ENCODE results near the gene MYH3.

MYH3 gene

DNA sequence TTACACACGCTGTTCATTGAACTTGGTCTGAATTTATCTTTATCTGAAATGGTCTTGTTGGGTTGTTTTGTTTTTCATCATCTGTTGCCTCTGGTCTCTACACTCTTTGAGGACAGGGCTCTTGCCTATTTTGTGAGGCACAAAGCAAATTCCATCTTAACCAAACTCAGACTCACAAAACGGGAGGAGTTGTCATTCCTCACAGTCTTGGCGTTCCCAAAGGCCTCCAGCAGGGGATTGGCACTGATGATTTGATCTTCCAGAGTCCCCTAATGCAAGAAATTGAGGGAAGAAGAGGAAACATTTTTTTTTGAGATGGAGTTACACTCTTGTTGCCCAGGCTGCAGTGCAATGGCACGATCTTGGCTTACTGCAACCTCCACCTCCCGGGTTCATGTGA is 8.7 kb downstream of the MYH3 start:
- no peak for DNase-seq

DNA sequence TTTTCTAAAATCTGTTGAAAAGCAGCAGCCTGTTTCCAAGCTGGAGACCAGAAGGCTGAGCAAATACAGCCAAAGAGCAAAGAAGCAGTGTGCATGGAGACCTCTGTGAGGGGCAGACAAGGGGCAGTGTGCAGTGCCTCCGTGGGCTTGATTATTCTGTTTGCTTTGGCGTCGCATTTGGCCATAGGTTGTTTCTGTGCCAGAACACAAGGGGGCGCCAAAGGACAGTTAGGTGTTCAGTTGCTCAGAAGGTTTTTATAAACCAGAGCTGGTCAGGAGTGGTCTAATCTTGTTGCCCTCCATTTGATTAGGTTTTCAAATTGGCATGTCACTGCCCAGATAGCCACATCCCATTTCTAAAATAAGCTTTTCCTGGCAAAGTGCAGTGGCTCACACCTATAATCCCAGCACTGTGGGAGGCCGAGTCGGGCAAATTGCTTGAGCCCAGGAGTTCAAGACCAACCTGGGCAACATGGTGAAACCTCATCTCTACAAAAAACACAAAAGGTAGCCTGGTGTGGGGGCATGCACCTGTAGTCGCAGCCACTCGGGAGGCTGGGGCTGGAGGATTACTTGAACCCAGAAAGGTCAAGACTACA is 10.6 kb downstream of the MYH3 start:
- DNase-seq: peak; percentile 62

DNA sequence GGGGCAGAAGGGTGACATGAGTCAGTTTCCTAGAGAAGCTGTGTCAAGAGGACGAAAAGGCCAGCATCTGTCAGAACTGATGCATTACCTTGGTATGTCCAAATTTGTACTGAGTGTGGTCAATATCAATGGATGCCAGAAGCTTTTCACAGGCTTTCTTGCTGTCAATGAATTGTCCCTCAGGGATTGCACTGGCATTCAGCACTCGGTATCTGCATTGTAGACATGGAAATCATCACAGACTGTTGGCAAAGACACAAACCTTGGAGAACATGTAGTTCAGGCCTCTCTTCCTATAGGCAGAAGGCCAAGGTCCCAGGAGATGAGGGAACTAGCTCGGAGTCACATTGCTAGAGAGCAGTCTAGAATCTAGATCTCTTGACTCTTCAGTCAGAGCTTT is 16.6 kb downstream of the MYH3 start:
- no peak for DNase-seq

DNA sequence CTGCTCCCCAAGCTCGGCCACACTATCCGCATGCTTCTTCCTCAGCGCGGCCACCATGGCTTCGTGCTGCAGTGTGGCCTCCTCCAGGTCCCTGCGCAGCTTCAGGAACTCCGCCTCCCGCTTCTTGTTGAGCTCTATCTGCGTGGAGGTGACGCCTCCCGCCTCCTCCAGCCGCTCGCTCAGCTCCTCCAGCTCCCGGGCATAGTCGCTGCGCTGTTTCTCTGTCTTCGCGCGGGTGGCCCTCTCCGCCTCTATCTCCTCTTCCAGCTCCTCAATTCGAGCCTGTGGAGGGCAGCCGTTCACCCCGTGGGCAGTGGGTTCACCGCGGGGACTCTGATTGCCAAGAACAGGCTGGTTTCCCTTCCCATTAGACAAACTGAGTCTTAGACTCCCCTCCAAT is 19.0 kb downstream of the MYH3 start:
- DNase-seq: no peak

DNA sequence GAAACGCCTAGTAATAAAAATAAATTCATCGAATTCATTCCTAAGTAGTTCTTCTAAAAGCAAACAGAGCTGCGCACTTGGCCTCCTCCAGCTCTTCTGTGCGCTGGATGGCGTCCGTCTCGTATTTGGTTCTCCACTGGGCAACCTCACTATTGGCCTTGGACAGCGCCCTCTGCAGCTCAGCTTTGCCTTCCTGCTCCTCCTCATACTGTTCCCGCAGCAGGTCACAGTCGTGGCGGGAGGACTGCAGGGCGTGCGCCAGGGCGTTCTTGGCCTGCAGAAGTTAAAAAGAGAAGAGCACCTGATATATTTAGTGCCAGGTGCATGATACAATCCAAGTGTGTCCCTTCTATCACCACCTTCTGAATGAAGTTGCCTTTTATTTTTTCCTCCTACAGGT is 21.8 kb downstream of the MYH3 start:
- DNase-seq: no peak

DNA sequence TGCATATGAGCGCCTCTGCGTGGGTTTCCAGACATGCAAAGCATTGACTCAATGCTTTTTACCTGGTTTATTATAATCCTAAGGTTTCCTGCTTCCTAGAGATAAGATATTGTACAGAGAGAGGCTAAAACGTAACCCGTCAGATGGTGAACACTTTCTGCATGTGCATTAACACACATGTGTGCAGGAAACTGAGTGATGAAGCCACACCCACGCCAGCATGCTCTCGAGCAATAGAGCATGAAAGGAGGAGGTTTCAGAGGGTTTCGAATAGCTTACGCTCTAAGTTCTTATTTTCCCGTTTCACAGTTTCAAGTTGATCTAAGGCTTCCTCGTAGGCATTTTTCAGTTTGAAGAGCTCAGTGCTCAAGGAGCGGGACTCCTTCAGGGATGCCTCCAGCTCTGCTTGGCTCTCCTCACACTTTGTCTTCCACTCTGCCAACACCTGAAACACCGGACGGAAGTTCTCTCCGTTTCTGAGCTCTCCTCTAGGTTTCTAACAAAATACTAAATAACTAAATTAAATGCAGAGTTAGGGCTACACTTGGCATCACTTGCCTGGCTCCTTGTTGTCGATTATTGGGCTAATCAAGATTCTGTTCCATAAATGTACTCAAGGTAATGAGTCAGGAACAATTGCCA is 23.2 kb downstream of the MYH3 start:
- no peak for DNase-seq

DNA sequence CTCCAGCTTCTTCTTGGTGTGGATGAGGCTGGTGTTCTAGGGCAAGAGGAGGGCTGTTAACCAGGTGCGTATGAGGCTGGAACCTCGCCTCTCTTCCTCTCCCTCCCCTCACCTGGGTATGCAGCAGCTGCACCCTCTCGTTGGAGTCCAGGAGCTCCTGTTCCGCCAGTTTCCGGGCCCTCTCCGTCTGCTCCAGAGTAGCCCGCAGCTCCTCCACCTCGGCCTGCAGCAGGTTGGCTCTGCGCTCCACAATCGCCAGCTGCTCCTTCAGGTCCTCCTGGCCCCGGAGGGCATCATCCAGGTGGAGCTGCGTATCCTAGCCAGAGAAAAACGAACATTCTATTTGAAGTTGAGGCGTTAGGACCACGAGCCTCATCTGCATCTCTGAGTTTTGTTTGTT is 25.4 kb downstream of the MYH3 start:
- no peak for DNase-seq

DNA sequence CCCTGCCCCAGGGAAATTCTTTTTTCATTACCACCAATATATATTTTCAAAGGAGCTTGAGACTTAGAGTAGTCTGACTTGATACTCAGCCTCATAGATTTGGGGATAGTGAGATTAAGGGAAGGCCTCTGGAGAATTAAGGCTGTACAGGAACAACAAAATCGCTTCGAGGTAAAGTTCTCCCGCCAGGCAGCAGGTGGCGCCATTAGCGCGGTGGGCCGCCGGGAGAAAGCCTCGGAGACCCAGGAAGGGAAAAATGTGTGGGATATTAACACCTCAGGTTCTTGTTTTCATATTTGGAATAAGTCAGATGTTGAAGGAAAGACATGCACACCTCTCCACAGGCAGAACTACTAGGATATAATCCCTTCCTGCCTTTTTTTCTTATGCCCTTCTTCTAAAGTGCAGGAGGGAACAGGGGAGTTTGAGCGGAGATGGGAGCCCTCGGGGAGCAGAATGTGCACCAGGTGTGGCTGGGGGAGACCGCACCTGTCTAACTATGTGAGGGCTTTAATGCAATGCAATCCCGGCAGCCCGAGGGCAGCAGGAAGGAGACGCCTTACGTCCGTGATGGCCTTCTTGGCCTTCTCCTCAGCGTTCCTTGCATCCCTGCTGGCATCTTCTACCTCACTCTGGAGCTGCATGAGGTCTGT is 25.9 kb downstream of the MYH3 start:
- DNase-seq: peak; percentile 8

DNA sequence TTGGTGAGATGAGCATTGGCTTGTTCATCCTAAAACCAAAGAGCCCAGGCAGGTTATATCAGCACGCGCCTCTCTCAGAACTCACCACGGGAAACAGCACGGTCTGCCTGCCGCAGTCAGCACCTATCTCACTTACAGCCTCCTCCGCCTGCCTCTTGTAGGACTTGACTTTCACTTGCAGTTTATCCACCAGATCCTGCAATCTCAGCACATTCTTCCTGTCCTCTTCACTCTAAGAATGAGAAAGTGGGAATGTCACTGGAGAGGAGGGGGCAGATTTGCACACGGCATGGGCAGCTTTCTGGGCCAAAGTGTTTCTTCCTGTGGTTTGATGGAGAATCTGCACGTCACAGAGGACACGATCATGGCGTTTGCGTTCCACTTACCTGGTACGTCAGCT is 27.4 kb downstream of the MYH3 start:
- DNase-seq: no peak

DNA sequence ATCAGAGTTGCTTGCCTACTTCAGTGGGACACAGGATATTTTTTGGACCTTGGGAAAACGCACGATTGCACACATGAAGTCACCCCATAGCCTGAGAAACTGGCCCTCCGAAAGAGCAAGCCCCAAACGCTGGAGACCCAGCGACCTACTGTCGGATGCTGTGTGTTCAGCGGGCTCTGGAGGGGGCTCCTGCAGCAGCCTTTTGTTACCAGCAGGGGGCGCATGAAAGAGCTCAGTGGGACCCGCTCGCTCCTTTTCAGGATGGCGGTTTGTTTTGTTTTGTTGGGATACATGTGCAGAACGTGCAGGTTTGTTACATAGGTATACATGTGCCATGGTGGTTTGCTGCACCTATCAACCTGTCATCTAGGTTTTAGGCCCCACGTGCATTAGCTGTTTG is 28.4 kb downstream of the MYH3 start:
- DNase-seq: no peak

DNA sequence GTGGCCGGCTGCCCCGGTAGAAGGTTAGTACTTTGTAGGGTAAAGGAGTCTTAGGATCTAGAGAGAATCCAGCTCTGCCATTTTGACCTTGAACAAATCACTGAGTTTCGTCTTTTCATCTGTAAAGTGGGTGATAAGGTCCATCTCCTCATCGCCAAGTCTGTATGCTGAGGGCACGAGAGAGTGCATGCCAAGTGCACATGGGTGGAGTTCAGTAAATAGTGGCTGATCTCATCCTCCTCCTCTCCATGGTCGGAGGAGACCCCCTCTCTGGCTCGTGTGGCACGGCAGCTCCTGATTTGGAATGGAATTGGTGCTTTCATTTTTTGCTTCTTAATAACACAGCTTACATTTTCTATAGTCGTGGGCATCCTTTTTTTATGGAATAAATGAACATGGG is 30.7 kb downstream of the MYH3 start:
- DNase-seq: no peak

DNA sequence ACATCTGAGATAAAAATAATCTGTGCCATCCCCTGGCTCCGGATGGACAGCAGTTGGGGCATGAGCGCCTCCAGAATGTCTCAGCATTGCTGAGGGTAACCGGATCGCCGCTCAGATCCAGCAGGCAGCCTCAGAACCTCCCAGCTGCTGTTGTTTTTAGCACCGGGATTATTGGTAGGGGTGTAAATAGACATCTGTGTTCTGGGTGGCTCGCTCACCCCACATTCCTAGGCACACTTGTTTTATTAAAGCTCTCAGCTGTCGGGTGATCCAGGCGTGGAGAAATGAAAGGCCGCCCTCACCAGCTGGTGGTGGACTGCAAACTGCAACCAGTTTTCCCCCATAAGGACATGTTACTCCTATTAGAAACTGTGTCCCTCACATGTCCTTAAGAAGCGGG is 32.1 kb downstream of the MYH3 start:
- DNase-seq: no peak

DNA sequence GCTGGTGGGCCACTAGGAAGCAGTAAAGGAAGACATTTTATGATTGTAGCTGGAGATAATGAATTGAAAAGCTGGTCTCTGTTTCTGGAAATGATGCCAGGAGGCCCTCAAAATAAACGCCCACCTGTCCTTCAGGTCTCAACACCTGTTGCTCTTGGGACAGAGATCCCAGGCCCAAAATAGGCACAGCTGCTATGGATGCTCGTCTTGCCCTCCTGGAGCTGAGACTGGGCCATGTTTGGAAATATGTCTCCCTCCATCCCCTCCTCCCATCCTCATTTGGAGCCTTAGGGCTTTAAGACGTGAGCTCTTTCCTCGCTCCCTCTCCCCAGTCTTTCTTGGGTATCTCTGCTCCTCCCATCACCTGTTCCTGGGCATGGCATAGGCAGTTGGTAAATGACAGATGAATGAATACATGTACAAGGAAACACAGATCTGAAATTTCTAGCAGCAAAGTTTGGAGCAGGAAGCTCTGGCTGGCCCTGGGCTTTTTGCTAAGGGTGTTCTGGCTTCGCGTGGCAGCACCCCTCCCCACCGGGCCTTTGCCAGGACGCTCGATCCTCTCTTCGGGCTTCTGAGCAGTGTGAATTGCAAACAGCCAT is 33.3 kb downstream of the MYH3 start:
- no peak for DNase-seq

DNA sequence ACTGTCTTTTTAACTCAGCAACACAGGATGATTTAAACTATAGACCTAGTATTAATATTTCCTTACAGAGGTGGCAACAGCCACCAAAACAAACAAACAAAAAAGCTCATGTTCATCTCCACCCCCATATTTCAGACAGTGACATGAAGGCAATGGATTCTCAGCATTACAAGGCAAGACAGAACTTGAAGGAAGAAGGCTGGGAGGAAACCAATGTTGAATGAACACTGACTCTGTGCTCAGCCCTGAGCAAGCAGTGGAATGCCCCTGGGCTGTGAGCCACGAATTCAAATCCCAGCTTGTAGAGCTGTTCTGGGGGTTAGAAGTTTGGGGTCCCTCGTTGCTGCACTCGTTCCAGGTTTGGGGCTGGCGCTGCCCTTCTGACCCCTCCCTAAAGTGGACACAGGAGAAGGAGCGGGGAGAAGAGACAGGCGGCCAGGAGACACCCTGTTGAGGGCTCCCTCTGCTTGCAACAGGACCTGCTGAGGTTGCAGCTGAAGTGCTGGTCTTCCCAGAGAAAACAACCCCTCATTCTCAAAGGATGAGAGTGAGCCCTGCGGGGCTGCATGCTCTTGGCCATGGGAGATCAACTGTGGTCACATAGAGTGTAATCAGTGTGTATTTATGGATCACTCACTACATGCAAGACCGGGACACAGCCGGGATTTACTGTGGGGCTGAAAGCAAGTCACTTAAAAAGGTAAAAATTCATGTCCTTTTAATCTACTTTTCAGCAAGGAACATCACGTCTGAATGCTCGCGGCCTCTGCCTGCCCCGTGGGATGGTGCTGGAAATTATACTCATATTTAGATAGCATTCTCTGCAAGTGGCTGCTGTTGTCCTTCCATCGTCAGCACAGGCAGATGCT is 34.3 kb downstream of the MYH3 start:
- no peak for DNase-seq

DNA sequence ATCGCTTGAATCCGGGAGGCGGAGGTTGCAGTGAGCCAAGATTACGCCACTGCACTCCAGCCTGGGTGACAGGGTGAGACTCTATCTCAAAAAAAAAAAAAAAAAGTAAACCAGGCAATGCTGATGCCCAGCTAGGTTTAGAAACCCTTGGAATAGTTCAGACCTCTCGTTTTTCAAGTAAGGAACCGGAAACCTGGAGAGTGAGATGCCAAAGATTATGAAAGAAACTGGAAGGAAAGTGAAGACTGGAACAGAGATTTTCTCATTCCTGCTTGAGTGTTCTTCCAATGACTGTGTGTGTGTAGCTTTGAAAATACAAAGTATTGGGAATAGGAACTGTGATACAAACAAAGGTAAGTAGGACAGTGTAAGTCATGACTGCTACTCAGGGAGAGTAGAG is 35.7 kb downstream of the MYH3 start:
- DNase-seq: no peak

DNA sequence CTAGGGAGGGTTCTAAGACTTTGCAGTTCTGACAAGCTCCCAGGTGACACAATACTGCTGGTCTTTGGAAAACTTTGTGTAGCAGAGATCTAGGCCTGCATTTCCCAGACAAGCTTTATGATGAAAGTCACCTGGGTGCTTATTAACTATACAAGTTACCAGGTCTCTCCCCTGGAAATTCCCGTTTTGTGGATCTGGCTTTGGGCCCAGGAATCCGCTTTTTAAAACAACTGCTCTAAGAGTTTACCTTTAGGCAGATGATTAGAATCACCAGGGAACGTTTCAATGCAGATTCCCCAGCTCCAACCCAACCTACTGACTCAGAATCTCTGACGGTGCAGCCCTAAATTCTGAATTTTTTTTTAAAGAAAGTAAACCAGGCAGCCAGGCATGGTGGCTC is 36.3 kb downstream of the MYH3 start:
- DNase-seq: no peak

DNA sequence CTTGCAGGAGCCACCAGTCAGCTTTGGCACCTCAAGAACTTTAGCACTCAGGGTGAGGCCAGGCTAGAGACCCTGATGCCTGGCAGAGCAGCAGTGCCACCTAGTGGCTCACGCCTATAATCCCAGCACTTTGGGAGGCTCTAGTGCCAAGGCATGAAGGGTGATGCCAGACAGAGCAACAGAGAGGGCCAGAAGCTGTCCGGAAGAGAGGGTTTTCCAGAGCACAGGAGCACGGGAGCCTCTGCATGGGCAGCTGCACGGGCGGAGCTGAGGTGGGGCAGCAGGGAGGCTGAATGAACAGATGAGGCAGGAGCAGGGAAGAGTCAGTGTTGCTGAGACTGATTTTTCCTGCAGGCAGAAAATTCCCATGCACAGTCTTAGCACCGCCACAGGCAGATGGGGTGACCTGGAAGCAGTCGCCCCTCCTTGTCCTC is 38.9 kb downstream of the MYH3 start:
- peak; percentile 52 for DNase-seq

DNA sequence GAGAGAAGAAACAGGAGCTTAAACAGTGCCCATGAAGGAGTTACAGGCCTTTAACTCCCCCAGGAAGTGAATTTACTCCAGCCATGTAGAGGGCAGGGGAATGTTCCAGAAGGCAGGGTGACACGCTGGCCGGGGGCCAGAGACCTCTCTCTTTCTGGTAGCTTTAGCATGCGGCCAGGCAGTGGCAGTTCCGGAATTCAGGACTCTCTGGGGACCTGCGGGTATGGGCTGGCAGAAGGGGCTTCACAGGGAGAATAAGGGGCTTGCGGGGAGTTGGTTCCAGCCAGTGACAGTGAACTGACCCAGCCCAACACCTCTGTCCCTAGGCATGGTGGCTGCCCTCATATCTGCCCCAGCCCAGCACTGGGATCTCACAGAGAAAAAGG is 40.0 kb downstream of the MYH3 start:
- DNase-seq: no peak

DNA sequence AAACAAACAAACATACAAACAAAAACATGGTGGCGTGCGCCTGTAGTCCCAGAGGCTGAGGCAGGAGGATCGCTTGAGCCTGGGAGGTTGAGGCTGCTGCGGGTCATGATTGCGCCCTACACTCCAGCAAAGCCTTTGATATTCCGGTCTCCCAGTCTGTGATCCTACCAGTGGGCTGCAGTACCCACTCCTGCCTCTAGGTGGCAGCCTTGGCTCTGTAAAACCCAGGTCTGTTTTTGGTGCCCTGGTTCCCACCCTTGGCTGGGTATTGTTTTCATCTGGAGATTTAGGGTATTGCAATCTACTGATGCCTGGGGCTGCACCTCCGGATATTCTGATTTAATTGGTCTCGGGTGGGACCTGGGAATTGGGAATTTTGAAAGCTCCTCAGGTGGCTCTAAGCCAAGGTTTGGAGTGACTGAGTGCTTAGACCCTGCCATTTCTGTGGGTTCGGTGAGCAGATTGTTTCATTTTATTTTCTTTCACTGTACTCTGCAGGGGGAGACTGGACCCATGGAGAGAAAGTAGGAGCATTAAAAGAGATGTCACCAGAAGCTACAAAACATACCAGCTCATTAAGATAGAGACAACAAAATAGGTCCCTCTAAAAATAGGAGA is 40.5 kb downstream of the MYH3 start:
- DNase-seq: peak; percentile 27

DNA sequence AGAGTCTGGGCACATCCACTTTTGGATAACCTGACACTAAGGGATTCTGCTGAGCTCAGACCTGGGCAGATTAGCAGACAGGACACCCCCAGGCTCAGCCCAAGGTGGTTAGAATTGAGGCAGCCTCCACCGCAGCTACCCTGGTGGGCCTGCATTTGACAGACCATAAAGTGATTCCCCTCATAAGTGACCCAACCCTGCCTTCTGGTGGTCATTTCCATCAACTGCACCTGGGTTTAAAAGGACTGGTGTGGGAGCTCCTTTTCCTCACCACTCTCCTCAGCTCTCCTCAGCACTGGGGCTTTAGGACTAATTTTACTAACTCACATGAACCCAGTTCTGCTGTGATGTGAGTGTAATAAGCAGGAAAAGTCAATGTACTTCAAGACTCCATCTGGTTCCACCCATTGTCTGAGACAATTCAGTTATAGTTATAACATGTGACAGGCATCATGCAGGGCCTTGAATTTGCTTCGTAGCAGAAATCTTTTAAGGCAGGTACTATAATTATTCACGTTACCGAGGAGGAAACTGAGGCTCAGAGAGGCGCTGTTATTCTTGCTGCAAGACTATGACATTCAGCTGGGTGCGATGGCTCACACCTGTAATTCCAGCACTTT is 42.5 kb downstream of the MYH3 start:
- no peak for DNase-seq

DNA sequence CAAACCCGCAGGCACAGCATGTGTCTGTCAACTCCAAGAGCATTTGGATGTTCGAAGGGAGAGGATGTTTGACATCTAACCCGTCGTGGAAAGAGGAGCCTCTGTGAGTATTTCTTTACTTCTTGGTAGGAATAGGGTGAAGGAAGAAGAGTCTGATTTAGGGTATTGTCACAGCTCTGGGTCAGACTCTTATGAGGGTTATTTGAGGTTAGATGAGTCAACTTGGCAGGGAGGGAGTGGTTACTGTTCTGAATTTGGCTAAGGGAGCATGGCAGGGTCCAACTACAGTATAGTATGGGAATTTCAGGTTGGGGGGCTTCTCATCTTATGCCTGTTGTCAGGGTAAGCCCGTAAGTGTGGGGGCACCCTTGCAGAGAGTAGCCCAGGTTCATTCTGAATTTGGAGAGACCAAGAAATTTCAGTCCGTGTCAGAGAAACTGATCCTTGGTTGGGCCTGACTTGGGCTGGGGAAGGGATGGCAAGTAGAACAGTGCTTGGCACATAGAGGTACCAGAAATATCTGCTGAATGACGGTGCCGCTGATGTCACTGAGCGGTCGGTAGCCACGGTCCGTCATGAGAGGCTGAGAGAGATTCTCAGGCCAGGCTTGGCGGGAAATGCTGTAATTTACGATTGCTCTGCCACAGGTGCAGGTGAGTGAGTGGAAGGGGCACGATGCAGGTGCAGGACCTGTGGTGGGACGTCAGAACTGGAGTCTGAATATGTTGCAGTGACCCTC is 43.2 kb downstream of the MYH3 start:
- DNase-seq: no peak

Measured in NCI-H748 treated with DMSO at 0.1 percent for 48 hours (cell line).